Central memory CD8-positive, alpha-beta T cell (primary cell): ENCODE measurements around the gene CNTN1.

Source experiments
- ATAC-seq: fragments of 150-1000 bp; cut with Tn5 transposase; replicated peaks from 2 replicates; pipeline ENCODE4 v1.10.0; 2022; ENCODE audit warnings: mild to moderate bottlenecking, moderate FRiP score, moderate number of reproducible peaks; ENCODE audit not compliant: poor library complexity, severe bottlenecking; ENCODE audit errors: extremely low read depth
- DNase-seq, 2 donors: peaks; one replicate each; pipeline ENCODE4 v3.0.0; 2021; ENCODE audit warnings: low spot score in 2 of 2
- H3K27ac Mint-ChIP-seq: one replicate; pipeline ENCODE4 v1.8.0; 2022; ENCODE audit warnings: low read depth, mild to moderate bottlenecking, moderate library complexity, mixed read lengths
- H3K27me3 Mint-ChIP-seq: one replicate; pipeline ENCODE4 v1.8.0; 2022; ENCODE audit warnings: mixed read lengths
- H3K36me3 Mint-ChIP-seq: one replicate; pipeline ENCODE4 v1.8.0; 2022; ENCODE audit warnings: mild to moderate bottlenecking, moderate library complexity, mixed read lengths; ENCODE audit not compliant: insufficient read depth
- H3K4me1 Mint-ChIP-seq: one replicate; pipeline ENCODE4 v1.8.0; 2022; ENCODE audit warnings: mixed read lengths
- H3K4me3 Mint-ChIP-seq: one replicate; pipeline ENCODE4 v1.8.0; 2022; ENCODE audit warnings: mild to moderate bottlenecking, moderate library complexity, mixed read lengths
- H3K9me3 Mint-ChIP-seq: one replicate; pipeline ENCODE4 v1.8.0; 2022; ENCODE audit warnings: mixed read lengths

Gene CNTN1

DNA sequence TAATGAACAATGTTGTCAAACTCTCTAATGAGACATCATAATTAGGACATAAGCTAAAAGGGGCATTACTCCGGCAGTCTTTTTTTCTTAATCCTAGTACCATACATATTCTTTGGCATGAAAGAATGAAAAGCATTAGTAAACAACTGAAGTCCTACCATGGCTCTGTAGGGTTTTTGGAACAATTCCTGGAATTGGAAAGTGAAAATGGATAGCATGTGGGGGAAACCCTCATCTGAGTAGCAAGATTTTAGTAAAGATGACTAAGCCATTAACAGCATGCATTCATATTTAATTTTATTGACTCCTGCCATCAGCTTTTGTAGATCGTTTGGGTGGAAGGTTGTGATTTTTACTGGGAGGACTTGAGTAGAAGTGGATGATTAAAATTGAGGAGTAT, 279.7 kb downstream of the CNTN1 start:
- Mint-ChIP-seq H3K27ac (no peak overlapping the region), H3K27me3 (no peaks in the 10 kb centered on the region), H3K4me3 (no peak overlapping the region), H3K36me3 (no peaks in the 10 kb centered on the region), H3K9me3 (no peaks in the 10 kb centered on the region), H3K4me1 (no peaks in the 10 kb centered on the region)
- no peak for DNase-seq
- ATAC-seq = no peak

DNA sequence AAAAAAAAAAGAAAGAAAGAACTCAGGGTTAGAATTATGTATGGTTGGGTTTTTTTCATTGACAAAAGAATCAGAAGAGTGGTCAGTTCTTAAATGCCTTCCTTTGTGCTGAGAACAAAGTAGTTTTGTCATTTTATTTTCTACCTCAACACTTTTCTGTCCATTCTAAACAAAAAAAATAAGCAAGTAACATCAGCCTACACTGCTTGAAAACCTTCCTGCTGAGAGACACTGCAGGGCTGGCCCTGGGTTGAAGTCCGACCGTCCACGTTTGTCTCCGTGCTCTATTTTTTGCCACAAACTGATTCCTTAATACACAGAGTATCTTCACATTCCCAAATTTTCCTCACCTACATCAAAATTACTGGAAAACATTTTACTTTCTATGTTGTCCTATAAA, 284.3 kb downstream of the CNTN1 start:
- Mint-ChIP-seq H3K4me3 (no peak overlapping the region), H3K9me3 (no peaks in the 10 kb centered on the region), H3K27me3 (no peaks in the 10 kb centered on the region), H3K4me1 (no peaks in the 10 kb centered on the region), H3K27ac (no peak overlapping the region), H3K36me3 (no peaks in the 10 kb centered on the region)
- DNase-seq (no peak), ATAC-seq (no peak)

DNA sequence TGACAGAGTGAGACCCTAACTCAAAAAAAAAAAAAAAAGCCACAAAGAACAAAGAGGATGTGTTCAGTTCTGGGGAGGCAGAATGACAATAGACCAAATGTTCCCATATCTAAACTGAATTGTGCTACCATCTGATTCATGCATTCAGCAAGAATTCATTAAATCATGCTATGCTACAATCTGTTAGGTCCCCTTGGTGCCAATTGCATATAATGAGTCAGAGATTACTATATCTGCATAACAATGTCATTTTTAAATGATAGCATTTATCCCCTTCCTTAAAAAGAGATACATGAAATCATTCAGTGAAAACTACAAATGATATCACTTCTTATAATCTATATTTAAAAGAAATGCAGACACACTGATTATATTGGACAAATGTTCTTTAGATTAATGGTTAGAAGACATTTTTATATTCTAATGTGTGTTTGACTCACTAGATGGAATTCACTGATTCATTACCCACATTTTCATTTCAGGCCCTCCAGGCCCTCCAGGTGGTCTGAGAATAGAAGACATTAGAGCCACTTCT, 288.3 kb downstream of the CNTN1 start:
- Mint-ChIP-seq H3K36me3 (no peaks in the 10 kb centered on the region), H3K27ac (no peak overlapping the region)

DNA sequence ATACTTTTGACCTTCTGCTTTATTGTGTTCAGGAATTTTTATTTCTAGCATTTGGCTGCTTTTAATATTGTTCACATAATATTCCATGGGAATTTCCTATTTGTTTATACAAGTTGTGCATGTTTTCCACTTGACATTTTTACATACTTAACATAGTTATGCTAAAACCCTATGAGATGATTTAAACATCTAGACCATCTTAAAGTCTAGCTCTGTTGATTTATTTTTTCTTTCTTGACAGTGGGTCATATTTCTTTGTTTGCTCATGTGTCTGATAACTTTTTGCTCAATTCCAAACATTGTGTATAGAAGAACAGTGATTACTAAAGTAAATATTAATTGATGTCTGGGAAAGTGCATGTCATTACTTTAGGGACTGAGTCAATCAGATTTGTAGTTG, 293.8 kb downstream of the CNTN1 start:
- Mint-ChIP-seq H3K27ac (no peak overlapping the region), H3K27me3 (no peaks in the 10 kb centered on the region), H3K36me3 (no peaks in the 10 kb centered on the region), H3K4me3 (no peak overlapping the region), H3K9me3 (no peaks in the 10 kb centered on the region), H3K4me1 (no peaks in the 10 kb centered on the region)
- DNase-seq = no peak
- no peak for ATAC-seq

More for the DNA sequence above, 288.3 kb downstream of the CNTN1 start:
- Mint-ChIP-seq H3K9me3 (no peaks in the 10 kb centered on the region), H3K27me3 (no peaks in the 10 kb centered on the region), H3K4me3 (no peak overlapping the region), H3K4me1 (no peaks in the 10 kb centered on the region)
- DNase-seq = no peak
- ATAC-seq = no peak

GRCh38 chr12:40988355-40988754, 296.1 kb downstream of the CNTN1 start:
- H3K27ac Mint-ChIP-seq = no peak overlapping the region
- ATAC-seq (no peak), DNase-seq (no peak)
- no peak overlapping the region for H3K4me3 Mint-ChIP-seq
- no peaks in the 10 kb centered on the region for H3K27me3 Mint-ChIP-seq
- no peaks in the 10 kb centered on the region for H3K4me1 Mint-ChIP-seq
- H3K36me3 Mint-ChIP-seq = no peaks in the 10 kb centered on the region
- no peaks in the 10 kb centered on the region for H3K9me3 Mint-ChIP-seq

DNA sequence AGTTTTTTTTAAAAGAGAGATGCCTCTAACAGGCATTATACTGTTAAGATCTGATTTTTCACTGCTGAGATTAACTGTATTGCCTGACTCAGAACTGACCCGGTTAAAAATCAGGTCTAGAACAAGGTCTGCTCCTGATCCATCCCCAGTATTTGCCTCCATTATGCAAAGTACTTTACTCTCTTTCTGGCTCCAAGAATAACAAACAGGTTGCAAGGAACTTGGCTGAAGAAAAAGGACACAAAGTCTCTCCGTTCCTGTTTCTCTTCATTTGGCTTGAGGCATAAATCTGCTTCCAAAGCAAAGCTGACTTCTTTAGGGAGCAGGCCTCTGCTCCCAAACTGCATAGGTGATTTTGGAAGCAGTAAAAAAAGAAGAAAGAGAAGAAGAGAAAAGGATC, 296.6 kb downstream of the CNTN1 start:
- Mint-ChIP-seq H3K4me1 (no peaks in the 10 kb centered on the region), H3K36me3 (no peaks in the 10 kb centered on the region), H3K4me3 (no peak overlapping the region), H3K27ac (no peak overlapping the region), H3K9me3 (no peaks in the 10 kb centered on the region), H3K27me3 (no peaks in the 10 kb centered on the region)
- DNase-seq = no peak
- no peak for ATAC-seq

GRCh38 chr12:40989785-40990184, 297.5 kb downstream of the CNTN1 start:
- Mint-ChIP-seq H3K27me3 (no peaks in the 10 kb centered on the region), H3K27ac (no peak overlapping the region), H3K4me1 (no peaks in the 10 kb centered on the region), H3K9me3 (no peaks in the 10 kb centered on the region), H3K36me3 (no peaks in the 10 kb centered on the region), H3K4me3 (no peak overlapping the region)
- DNase-seq (no peak), ATAC-seq (no peak)

DNA sequence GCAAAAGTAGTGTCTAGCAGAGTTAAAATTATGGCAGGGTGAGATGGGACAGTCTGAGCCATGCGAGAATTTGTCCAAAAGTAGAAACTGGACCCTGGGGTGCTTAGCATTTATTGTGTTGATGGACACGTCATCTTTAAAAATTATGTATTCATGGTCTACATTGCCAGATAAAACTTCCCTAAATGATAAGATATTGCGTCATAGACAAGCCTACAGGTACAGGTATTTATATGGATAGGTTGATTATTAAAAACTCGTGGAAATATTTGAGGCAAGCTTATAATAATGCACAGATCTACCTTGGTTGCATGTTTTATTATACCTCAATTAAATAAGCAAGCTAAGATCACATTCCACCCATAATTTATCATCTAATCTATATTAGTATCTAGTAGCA, 299.9 kb downstream of the CNTN1 start:
- no peak for ATAC-seq
- no peaks in the 10 kb centered on the region for H3K4me1 Mint-ChIP-seq
- H3K36me3 Mint-ChIP-seq = no peaks in the 10 kb centered on the region
- no peaks in the 10 kb centered on the region for H3K9me3 Mint-ChIP-seq
- no peak overlapping the region for H3K27ac Mint-ChIP-seq
- no peak for DNase-seq
- no peak overlapping the region for H3K4me3 Mint-ChIP-seq
- H3K27me3 Mint-ChIP-seq = no peaks in the 10 kb centered on the region

GRCh38 chr12:40992674-40993073, 300.4 kb downstream of the CNTN1 start:
- no peak overlapping the region for H3K4me3 Mint-ChIP-seq
- ATAC-seq (no peak), DNase-seq (no peak)
- H3K9me3 Mint-ChIP-seq = no peaks in the 10 kb centered on the region
- no peak overlapping the region for H3K27ac Mint-ChIP-seq
- no peaks in the 10 kb centered on the region for H3K27me3 Mint-ChIP-seq
- H3K4me1 Mint-ChIP-seq = no peaks in the 10 kb centered on the region
- no peaks in the 10 kb centered on the region for H3K36me3 Mint-ChIP-seq

- no peaks in the 10 kb centered on the region for H3K27me3 Mint-ChIP-seq
- ATAC-seq (no peak), DNase-seq (no peak)
- no peak overlapping the region for H3K4me3 Mint-ChIP-seq
- no peaks in the 10 kb centered on the region for H3K36me3 Mint-ChIP-seq
- H3K4me1 Mint-ChIP-seq = no peaks in the 10 kb centered on the region
- no peak overlapping the region for H3K27ac Mint-ChIP-seq
- no peaks in the 10 kb centered on the region for H3K9me3 Mint-ChIP-seq
These were observed 300.9 kb downstream of the CNTN1 start for GRCh38 chr12:40993158-40993557.

- ATAC-seq (no peak), DNase-seq (no peak)
- H3K4me3 Mint-ChIP-seq = no peak overlapping the region
- no peak overlapping the region for H3K27ac Mint-ChIP-seq
- no peaks in the 10 kb centered on the region for H3K4me1 Mint-ChIP-seq
- H3K36me3 Mint-ChIP-seq = no peaks in the 10 kb centered on the region
- H3K9me3 Mint-ChIP-seq = peaks cover 7% of the 10 kb centered on the region
- H3K27me3 Mint-ChIP-seq = no peaks in the 10 kb centered on the region
These were observed 303.9 kb downstream of the CNTN1 start for GRCh38 chr12:40996091-40996490.

DNA sequence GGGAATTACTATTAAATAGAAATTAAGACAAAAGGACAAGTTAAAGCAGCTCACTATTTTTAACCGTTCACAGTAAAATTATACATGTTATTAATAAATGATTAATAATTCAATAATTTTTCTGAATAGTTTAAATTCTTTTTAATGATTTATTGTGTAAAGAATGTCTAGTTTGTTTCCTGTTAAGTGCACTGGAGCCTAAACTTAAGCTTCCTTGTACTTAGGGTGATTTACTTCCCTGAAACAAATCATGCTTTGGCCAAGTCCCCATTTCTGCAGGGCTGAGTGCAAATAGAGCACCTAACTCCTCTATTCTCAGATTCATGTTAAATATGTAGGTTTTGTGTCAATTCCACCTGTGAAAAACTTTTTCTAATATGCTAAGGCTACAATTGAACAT, 307.0 kb downstream of the CNTN1 start:
- no peaks in the 10 kb centered on the region for H3K4me1 Mint-ChIP-seq
- no peak overlapping the region for H3K27ac Mint-ChIP-seq
- DNase-seq (no peak), ATAC-seq (no peak)
- peaks cover 24% of the 10 kb centered on the region for H3K9me3 Mint-ChIP-seq
- H3K27me3 Mint-ChIP-seq = no peaks in the 10 kb centered on the region
- H3K36me3 Mint-ChIP-seq = no peaks in the 10 kb centered on the region
- no peak overlapping the region for H3K4me3 Mint-ChIP-seq

DNA sequence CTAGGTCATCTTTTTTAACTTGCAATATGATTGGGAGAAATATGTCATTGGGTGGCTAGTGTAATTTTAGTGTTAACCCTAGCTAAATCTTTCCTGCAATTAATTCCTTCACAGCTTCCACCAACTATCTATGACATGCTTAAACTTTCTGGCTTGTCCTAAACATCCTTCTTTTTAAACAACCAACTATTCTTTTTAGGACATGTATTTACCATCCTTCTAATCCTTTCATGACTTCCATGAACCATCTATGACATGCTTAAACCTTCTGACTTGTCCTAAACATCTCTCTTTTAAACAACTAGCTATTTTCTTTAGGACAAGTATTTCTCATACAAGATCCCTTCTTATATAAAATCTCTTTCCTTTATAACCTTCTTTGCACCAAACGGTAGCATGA, 316.2 kb downstream of the CNTN1 start:
- Mint-ChIP-seq H3K4me1 (no peaks in the 10 kb centered on the region), H3K36me3 (no peaks in the 10 kb centered on the region), H3K27ac (no peak overlapping the region), H3K27me3 (no peaks in the 10 kb centered on the region), H3K9me3 (peaks cover 53% of the 10 kb centered on the region), H3K4me3 (no peak overlapping the region)
- no peak for ATAC-seq
- no peak for DNase-seq

- Mint-ChIP-seq H3K27me3 (no peaks in the 10 kb centered on the region), H3K4me1 (no peaks in the 10 kb centered on the region), H3K27ac (no peak overlapping the region), H3K4me3 (no peak overlapping the region), H3K36me3 (no peaks in the 10 kb centered on the region), H3K9me3 (peaks cover 25% of the 10 kb centered on the region)
- ATAC-seq (no peak), DNase-seq (no peak)
These were observed 319.7 kb downstream of the CNTN1 start for GRCh38 chr12:41011939-41012338.
